ENCODE results near the gene DEFB131B.
A peak's percentile ranks its signal among the peaks of the same experiment; 100 is the strongest.
"Not testable (repeated sequence)": the region's sequence is repeated elsewhere in the genome, so short reads cannot be mapped to it uniquely, and the experiment has no call there.

DEFB131B gene

DNA sequence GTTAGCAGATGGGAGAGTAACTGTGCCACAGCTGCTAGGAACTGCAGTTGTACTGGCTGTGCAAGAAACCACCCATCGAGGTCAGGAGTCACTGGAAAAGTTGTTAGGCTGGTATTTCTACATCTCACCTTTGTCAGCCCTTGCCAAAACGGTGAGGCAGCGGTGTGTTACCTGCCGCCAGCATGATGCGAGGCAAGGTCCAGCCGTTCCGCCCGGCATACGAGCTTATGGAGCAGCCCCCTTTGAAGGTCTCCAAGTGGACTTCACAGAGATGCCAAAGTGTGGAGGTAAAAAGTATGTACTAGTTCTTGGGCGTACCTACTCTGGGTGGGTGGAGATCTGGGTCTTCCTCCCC lies 33.7 kb downstream of the DEFB131B start:
- DNase-seq: not testable (repeated sequence)

DNA sequence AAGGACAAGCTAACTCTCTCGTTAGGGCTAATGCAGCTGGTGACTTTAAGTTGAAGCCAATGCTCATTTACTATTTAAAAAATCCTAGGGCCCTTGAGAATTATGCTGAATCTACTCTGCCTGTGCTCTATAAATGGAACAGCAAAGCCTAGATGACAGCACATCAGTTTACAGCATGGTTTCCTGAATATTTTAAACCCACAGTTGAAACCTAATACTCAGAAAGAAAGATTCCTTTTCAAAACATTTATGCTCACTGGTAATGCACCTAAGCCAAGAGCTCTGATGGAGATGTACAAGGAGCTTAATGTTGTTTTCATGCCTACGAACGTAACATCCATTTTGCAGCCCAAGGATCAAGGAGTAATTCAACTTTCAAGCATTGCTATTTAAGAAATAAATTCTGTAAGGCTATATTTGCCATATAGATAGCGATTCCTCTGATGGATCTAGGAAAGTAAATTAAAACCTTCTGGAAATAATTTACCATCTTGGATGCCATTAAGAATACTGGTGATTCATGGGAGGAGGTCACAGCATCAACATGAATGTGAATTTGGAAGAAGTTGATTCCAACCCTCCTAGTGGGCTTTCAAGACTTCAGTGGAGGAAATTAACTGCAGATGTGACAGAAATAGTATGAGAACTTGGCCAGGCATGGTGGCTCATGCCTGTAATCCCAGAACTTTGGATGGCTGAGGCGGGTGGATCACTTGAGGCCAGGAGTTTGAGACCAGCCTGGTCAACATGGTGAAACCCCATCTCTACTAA lies 35.7 kb downstream of the DEFB131B start:
- DNase-seq: no peak

DNA sequence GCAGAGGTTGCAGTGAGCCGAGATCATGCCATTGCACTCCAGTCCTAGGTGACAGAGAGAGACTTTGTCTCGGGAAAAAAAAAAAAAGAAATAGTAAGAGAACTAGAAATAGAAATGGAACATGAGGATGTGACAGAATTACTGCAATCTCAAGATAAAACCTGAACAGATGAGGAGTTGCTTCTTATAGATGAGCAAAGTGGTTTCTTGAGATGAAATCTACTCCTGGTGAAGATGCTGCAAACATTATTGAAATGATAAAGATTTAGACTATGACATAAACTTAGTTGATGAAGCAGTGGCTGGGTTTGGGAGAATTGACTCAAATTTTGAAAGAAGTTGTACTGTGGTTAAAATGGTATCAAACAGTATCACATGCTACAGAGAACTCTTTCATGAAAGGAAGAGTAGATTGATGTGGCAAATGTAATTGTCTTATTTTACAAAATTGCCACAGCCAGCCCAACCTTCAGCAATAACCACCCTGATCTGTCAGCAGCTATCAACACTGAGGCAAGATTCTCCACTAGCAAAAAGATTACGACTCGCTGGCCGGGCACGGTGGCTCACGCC lies 36.5 kb downstream of the DEFB131B start:
- DNase-seq: no peak

DNA sequence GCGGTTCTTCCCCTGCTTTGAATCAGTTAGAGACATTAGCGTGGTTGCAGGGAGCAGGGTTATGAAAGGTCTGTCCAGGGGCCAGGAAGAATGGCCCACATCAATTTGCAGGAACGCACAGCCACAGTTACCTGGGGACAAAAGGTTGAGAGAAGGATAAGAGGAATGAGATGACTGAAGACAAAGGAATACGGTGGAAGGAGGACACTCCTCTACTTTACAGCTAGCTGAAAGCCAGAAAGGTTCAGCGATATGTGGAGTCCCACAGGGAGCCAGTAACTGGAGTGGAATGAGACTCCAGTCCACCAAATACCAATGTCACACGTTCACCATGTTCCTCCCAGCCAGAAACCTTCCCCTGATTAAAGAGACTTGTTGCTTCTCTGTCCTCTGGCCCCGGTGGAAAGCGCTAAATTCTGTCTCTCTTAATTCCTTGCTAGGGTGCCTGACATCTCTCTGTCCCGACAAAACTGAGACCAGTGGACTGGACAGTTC lies 39.4 kb downstream of the DEFB131B start:
- no peak for DNase-seq

DNA sequence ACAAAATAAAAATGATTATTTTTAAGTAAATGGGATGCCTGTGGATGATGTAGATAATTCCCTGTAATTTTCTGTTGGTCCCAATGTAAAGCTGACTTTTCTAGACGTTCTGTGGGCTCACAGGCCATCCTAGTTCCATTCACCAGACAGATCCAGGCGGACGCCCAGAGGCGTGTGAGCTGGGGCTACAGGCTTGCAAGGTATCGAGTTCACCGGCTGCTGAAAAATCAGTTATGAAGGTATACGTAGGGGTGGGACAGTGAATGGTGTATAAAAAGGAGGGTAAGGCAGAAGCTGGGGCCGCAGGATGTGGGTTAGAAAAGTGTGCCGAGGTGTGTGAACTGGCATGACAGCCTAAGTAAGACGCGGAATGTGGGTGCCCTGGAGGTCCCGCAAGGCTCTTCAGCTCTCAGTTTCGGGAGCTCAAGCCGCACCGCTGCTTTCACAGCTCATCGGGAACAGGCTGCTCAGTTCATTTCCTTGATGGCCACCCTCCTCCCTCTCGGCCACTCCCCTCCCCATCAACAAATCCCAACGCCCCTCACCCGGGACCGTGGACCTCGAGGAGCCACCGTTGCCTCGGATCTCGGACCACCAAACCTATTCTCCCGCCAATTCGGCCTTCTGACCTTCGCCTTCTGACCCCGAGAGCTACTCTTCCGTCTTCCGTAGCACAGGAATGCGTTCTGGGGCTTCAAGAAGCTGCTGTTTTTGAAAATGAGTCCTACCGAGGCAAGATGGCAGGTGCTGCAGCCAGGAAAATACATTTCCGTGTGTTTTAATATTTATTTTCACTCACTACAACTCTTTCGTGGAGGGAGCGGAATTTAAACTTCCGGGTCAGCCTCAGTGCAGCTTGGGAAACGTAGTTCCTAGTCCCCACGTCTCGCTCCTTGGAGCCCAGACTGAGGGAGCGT lies 49.8 kb downstream of the DEFB131B start, which contains the start of gene XNDC1N:
Gene XNDC1N (minus strand): TSS at position 775 of the 917 bp plus-strand sequence. CDS start 5,241 bp downstream, outside the sequence.
- peak; percentile 100 for DNase-seq

DNA sequence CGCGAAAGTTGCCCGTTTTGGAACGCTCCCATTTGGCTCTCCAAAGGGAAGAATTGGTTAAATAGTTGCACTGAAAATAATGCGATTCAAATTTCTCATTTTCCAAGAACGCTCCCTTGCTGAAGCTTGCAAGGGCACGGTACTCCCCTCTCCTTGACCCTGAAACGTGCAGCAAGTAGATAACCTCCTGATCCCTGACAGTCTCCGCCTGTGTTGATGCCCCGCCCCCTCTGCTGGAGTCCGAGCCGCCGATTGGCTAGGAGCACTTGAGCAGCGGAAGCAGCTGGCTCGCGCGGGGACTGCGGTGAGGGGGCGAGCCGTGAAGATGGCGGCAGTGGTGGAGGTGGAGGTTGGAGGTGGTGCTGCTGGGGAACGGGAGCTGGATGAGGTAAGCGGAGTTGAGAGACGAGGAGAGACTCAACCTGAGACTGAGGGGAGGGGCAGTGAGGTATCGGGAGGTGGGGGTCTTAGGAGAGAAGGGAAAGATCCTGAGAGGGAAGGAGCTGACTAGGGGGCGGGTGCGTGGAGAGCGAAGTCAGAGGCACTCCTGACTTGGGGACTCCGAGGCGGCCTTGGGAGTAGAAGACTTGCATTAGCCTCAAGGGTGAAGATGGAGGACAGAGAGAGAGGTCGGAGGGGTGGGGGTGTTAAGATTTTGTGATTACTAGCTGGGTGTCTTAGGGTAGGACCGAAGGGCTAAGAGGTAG lies 50.6 kb downstream of the DEFB131B start, which contains the start of gene RNF121:
Gene RNF121 (plus strand): TSS at position 310 of the 707 bp plus-strand sequence. CDS start 16 bp downstream, at position 326.
- DNase-seq: peak; percentile 99

DNA sequence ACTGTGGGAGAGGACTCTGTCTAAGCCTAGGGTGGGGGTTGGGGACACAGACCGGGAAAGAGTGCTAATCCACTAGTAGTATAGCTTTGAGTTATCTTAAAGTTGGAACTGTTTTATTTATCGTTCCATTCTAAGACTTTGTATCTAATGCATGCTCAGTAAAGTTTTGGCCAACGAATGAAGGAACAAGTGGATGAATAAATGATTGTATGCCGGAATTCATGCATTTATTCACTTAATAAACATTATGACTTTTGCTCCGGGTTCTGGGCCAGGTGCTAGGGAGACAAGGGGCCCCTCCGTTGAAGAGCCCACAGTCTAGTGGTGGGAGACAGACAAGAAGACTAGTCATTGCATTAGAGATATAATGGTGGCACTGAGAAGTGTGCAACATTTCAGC lies 51.2 kb downstream of the DEFB131B start:
- no peak for DNase-seq

DNA sequence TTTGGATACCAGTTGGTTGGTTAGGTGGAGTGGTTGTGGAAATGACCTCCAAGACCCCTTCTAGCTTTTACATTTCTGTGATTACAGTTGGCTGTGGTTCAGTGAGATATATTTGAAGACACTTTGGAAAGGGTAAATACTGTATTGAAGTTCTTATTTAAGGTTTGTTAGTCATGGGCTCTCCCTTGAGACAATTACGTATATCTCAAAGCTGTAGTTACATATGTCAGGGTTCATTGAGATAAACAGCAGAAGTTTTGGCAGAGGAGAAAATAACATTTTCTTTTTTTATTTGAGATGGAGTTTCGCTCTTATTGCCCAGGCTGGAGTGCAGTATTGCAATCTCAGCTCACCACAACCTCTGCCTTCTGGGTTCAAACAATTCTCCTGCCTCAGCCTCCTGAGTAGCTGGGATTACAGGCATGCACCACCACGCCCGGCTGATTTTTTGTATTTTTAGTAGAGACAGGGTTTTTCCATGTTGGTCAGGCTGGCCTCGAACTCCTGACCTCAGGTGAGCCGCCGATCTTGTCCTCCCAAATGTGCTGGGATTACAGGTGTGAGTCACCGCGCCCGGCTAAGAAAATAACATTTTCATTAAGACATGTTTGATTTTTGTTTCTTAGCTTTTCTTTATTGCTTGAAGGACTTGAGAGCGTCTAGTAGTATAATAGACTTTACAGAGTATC lies 52.4 kb downstream of the DEFB131B start:
- DNase-seq: no peak

DNA sequence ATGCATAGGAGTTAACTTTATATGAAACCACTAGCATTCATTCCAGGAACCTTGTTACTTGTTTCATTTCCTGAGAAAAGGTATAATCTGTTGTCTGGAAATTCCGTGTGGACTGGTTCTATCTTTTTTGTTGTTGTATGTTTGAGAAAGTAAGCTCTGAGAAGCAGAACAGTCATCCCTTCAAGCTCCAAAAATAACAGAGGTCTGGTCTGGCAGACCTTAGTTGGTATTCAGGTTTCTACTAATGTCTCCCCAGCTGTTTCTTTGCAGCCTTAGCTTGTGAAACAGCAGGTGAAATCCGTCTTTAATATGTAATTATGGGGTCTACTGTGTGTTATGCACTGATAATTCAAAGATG lies 53.0 kb downstream of the DEFB131B start:
- no peak for DNase-seq

DNA sequence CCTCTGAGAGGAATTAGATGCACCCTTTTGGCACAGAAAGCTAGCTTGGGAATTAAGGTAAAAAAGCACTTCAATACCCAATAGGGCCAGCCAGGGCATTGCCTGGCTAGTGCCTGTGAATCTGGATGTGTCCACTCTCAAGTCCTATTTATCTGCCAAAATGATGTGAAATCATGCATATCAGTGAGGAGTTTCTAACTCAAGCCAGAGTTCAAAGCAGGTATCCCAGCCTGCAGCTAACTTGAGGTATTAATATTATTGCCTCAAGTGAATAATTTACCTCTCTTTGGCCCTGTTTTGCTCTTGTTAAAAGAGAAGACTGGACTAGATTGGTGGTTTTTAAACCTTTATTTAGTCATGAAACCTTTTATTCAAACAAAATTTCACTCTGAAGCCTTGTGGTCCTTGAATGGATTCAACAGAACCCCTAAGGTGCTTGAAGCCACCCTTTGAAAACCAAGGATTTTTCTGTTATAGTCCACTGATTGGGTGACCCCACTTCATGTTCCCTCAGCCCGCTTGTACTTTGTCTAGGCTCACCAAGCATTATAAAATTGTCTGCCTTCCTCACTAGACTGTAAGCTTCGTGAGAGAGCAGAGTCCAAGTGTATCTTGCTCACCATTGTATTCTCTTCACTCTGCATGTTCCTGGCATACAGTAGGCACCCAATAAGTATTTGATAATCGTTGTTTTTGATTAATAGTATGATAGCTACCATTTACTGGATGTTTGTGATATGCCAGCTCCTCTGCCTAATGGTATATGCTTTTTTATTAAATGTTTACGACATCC lies 55.1 kb downstream of the DEFB131B start:
- DNase-seq: no peak
